Erythroblast (primary cell): Measurements from ENCODE around the gene ATOSA.

Experiments used
- GATA1 ChIP-seq: IDR thresholded peaks from 2 replicates; pipeline ENCODE4 v1.6.1; 2011; ENCODE audit warnings: low read depth, mild to moderate bottlenecking, control low read depth, low read length, moderate library complexity
- POLR2A ChIP-seq: IDR thresholded peaks from 2 replicates; pipeline ENCODE4 v1.6.1; 2011; ENCODE audit warnings: mild to moderate bottlenecking, low read length

- TF ChIP-seq POLR2A (no peak), GATA1 (no peak)
Measured at GRCh38 chr15:52652984-52653383, 26.2 kb downstream of the ATOSA start.
